Fibroblast of lung (primary cell): ENCODE data around the gene HS3ST3B1. TPM values are rescaled to one million over a fixed set of nuclear protein-coding genes. Genes with fewer than 3 reads are reported as not detected.
A peak's percentile ranks its signal among the peaks of the same experiment; 100 is the strongest.

Source experiments
- DNase-seq, 2 donors: peaks; one replicate each; pipeline versions ENCODE4 v3.0.0 to v3.0.0-alpha.2; 2010; ENCODE audit warnings: low read depth in 2 of 2
- H2AFZ ChIP-seq: 2 replicates; pipeline ENCODE4 v1.5.1; 2012; ENCODE audit warnings: low read length, control low read depth, inconsistent platforms
- H3K27ac ChIP-seq: 2 replicates; pipeline ENCODE4 v1.5.1; 2011; ENCODE audit warnings: low read length, control low read depth; ENCODE audit not compliant: insufficient read depth
- H3K27me3 ChIP-seq: 2 replicates; pipeline ENCODE4 v1.5.1; 2011; ENCODE audit warnings: mild to moderate bottlenecking, low read length; ENCODE audit not compliant: control insufficient read depth, insufficient read depth
- H3K36me3 ChIP-seq: 2 replicates; pipeline ENCODE4 v1.5.1; 2011; ENCODE audit warnings: low read length; ENCODE audit not compliant: control insufficient read depth, insufficient read depth
- H3K4me1 ChIP-seq: 2 replicates; pipeline ENCODE4 v1.5.1; 2011; ENCODE audit warnings: low read length; ENCODE audit not compliant: control insufficient read depth, insufficient read depth; ENCODE audit errors: extremely low read depth
- H3K4me2 ChIP-seq: 2 replicates; pipeline ENCODE4 v1.5.1; 2011; ENCODE audit warnings: low read length, control low read depth; ENCODE audit not compliant: insufficient read depth; ENCODE audit errors: extremely low read depth
- H3K4me3 ChIP-seq, 4 experiments: fragments of 200-600 bp in 1 of 4; sonication (generic) in 1 of 4; replicated peaks in 1 of 4; 2 replicates each; pipeline ENCODE4 v1.5.1; 2011 to 2016; ENCODE audit warnings: low read length in 4 of 4, low read depth in 3 of 4, mild to moderate bottlenecking in 3 of 4, control low read depth in 2 of 4, inconsistent platforms in 1 of 4, mixed read lengths in 1 of 4; ENCODE audit not compliant: insufficient read depth in 1 of 4; ENCODE audit errors: control extremely low read depth in 1 of 4
- H3K79me2 ChIP-seq: 2 replicates; pipeline ENCODE4 v1.5.1; 2012; ENCODE audit warnings: mild to moderate bottlenecking, low read length, inconsistent platforms; ENCODE audit not compliant: control insufficient read depth, insufficient read depth
- H3K9ac ChIP-seq: 2 replicates; pipeline ENCODE4 v1.5.1; 2011; ENCODE audit warnings: mild to moderate bottlenecking, low read length, control low read depth; ENCODE audit not compliant: insufficient read depth
- H3K9me3 ChIP-seq: 2 replicates; pipeline ENCODE4 v1.5.1; 2012; ENCODE audit warnings: low read depth, low read length; ENCODE audit not compliant: control insufficient read depth, insufficient read depth
- H4K20me1 ChIP-seq: 2 replicates; pipeline ENCODE4 v1.5.1; 2011; ENCODE audit warnings: low read length; ENCODE audit not compliant: control insufficient read depth, insufficient read depth; ENCODE audit errors: extremely low read depth
- CTCF ChIP-seq, 2 donors: IDR thresholded peaks in 1 of 2; conservative IDR thresholded peaks in 1 of 2; 1 replicate in 1 of 2; 2 replicates in 1 of 2; pipeline ENCODE4 v1.5.1; 2011 to 2012; ENCODE audit warnings: low read length in 2 of 2, control low read depth in 1 of 2, inconsistent platforms in 1 of 2, low read depth in 1 of 2, mild to moderate bottlenecking in 1 of 2
- EZH2 ChIP-seq: IDR thresholded peaks from 2 replicates; pipeline ENCODE4 v1.5.1; 2012; ENCODE audit warnings: low read length, control low read depth, mild to moderate bottlenecking; ENCODE audit errors: missing control alignments
- polyA plus RNA-seq, 2 donors: library from polyadenylated mRNA; depleted of rRNA in 1 of 2; stranded (reverse) in 1 of 2; unstranded in 1 of 2; fragments of >200 nt; gene quantifications; 2 replicates each; pipeline ENCODE4 v1.2.1, GENCODE V29; 2011 to 2012; ENCODE audit warnings: missing spikeins in 1 of 2
- total RNA-seq: library from RNA; depleted of rRNA; stranded (reverse); fragments of >200 nt; gene quantifications from 2 replicates; pipeline ENCODE4 v1.2.1, GENCODE V29; 2014

Gene HS3ST3B1
- total and polyA plus RNA-seq, 2 donors (not counting 1 experiment from before 2014, with no cell fraction given): 3.4 to 17.2 TPM

DNA sequence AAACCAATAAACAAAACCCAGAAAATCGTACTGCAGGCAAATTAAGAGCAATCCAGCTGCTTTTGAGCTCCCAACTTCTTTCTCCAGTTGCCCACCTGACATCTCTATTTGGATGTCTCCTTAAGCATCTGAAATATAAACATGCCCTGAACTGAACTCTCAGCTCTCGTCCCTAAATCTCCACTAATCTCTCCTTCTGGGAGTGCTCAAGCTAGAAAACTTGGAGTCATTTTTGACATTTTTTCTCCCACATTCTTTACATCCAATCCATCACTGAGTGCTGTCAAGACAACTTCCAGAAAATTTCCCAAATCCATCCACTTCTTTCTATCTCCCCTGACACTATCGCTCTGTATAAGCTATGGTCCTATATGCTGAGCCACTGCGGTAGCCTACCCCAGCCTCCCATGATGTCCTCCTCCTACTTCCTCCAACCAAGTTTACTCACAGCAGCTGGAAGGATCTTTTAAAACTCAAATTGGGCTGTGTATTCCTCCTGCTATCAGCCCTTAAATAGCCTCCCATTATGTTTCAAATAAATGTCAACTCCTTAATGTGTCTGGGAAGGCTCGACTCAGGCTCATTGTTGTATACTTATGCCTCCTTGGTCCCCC, 53.1 kb downstream of the HS3ST3B1 start:
- Histone ChIP-seq H3K27ac (no peak overlapping the region), H4K20me1 (no peaks in the 10 kb centered on the region), H3K4me3 (peak overlapping the region in 2 of 4 experiments; percentile 3 to 12), H3K79me2 (no peaks in the 10 kb centered on the region), H3K36me3 (no peaks in the 10 kb centered on the region), H3K9me3 (no peaks in the 10 kb centered on the region), H3K27me3 (no peaks in the 10 kb centered on the region), H3K9ac (no peak overlapping the region), H3K4me1 (peaks cover 9% of the 10 kb centered on the region), H2AFZ (peak overlapping the region; percentile 52), H3K4me2 (peak overlapping the region; percentile 46)
- DNase-seq: no peak
- TF ChIP-seq CTCF (conservative IDR thresholded peaks at IDR 0.05 in 1 of 2, IDR thresholded peaks at IDR 0.05 in 1 of 2; ENCODE audit: low read depth in 1 of 2, low read length in 2 of 2): no peak
- no peak for TF ChIP-seq EZH2

GRCh38 chr17:14354807-14355206, 53.9 kb downstream of the HS3ST3B1 start:
- Histone ChIP-seq H3K9ac (no peak overlapping the region), H3K4me3 (no peak overlapping the region), H3K4me2 (no peak overlapping the region), H3K4me1 (peaks cover 9% of the 10 kb centered on the region), H4K20me1 (no peaks in the 10 kb centered on the region), H3K36me3 (no peaks in the 10 kb centered on the region), H2AFZ (no peak overlapping the region), H3K79me2 (no peaks in the 10 kb centered on the region), H3K27me3 (no peaks in the 10 kb centered on the region), H3K9me3 (no peaks in the 10 kb centered on the region), H3K27ac (no peak overlapping the region)
- no peak for DNase-seq
- TF ChIP-seq EZH2: no peak
- TF ChIP-seq CTCF (conservative IDR thresholded peaks at IDR 0.05 in 1 of 2, IDR thresholded peaks at IDR 0.05 in 1 of 2; ENCODE audit: low read depth in 1 of 2, low read length in 2 of 2): no peak

- H3K9me3 ChIP-seq: no peaks in the 10 kb centered on the region
- peaks cover 9% of the 10 kb centered on the region for H3K4me1 ChIP-seq
- H3K27ac ChIP-seq: no peak overlapping the region
- no peak overlapping the region for H3K9ac ChIP-seq
- H3K79me2 ChIP-seq: no peaks in the 10 kb centered on the region
- H3K36me3 ChIP-seq: no peaks in the 10 kb centered on the region
- H3K4me3 ChIP-seq: no peak overlapping the region
- no peaks in the 10 kb centered on the region for H4K20me1 ChIP-seq
- no peak overlapping the region for H2AFZ ChIP-seq
- DNase-seq: no peak
- H3K27me3 ChIP-seq: no peaks in the 10 kb centered on the region
- H3K4me2 ChIP-seq: no peak overlapping the region
- TF ChIP-seq CTCF (conservative IDR thresholded peaks at IDR 0.05 in 1 of 2, IDR thresholded peaks at IDR 0.05 in 1 of 2; ENCODE audit: low read depth in 1 of 2, low read length in 2 of 2) (no peak), EZH2 (no peak)
Measured at GRCh38 chr17:14355556-14355955, 54.7 kb downstream of the HS3ST3B1 start.
